H1 (cell line): ENCODE data around the gene SH3PXD2B. TPM values are rescaled to one million over a fixed set of nuclear protein-coding genes. Genes with fewer than 3 reads are reported as not detected.

Experiments used
- CTCF ChIA-PET: fragments of 300-600 bp; sonication (Branson Sonifier 250); formaldehyde crosslinking; loops from one replicate; lab custom pipeline; 2021; ENCODE audit not compliant: partially characterized antibody; lab: Charles Lee
- POLR2A ChIA-PET: fragments of 300-600 bp; sonication (Branson Sonifier 250); formaldehyde crosslinking; loops from one replicate; lab custom pipeline; 2021; ENCODE audit warnings: inconsistent platforms; ENCODE audit not compliant: partially characterized antibody; lab: Charles Lee
- DNase-seq, 2 experiments: peaks; one replicate each; pipeline versions ENCODE4 v3.0.0 to v3.0.0-alpha.2; 2010 to 2022; ENCODE audit warnings: low spot score in 2 of 2, low read depth in 1 of 2, mixed read lengths in 1 of 2
- FAIRE-seq: peaks from 2 replicates; lab custom pipeline; 2011; peaks lifted over from hg19 to GRCh38; lab: Jason Lieb, UNC
- H2AFZ ChIP-seq: 2 replicates; pipeline ENCODE4 v1.8.1; 2012; ENCODE audit warnings: low read length, inconsistent platforms
- H2AK5ac ChIP-seq: 2 replicates; pipeline ENCODE4 v1.6.1; 2013; ENCODE audit warnings: low read depth, low read length
- H2BK120ac ChIP-seq: replicated peaks from 2 replicates; pipeline ENCODE3; 2013; ENCODE audit warnings: low read depth, low read length, inconsistent platforms
- H2BK12ac ChIP-seq: 2 replicates; pipeline ENCODE4 v1.6.1; 2013; ENCODE audit warnings: low read depth, low read length
- H2BK15ac ChIP-seq: 2 replicates; pipeline ENCODE4 v1.6.1; 2013; ENCODE audit warnings: low read length
- H2BK20ac ChIP-seq: 2 replicates; pipeline ENCODE4 v1.6.1; 2013; ENCODE audit warnings: low read length
- H2BK5ac ChIP-seq: 2 replicates; pipeline ENCODE4 v1.6.1; 2013; ENCODE audit warnings: low read depth, low read length
- H3K14ac ChIP-seq: 2 replicates; pipeline ENCODE4 v1.6.1; 2013; ENCODE audit warnings: inconsistent platforms; ENCODE audit not compliant: insufficient read length
- H3K18ac ChIP-seq: 2 replicates; pipeline ENCODE4 v1.6.1; 2013; ENCODE audit warnings: low read length; ENCODE audit errors: extremely low read depth
- H3K23ac ChIP-seq: 2 replicates; pipeline ENCODE4 v1.6.1; 2013; ENCODE audit warnings: inconsistent platforms; ENCODE audit not compliant: insufficient read length
- H3K23me2 ChIP-seq: 2 replicates; pipeline ENCODE4 v1.6.1; 2013; ENCODE audit warnings: low read depth, low read length
- H3K27ac ChIP-seq: 2 replicates; pipeline ENCODE4 v1.6.1; 2011; ENCODE audit warnings: low read depth, low read length, inconsistent platforms
- H3K27me3 ChIP-seq, 4 experiments: replicated peaks in 1 of 4; 1 replicate in 1 of 4; 2 replicates in 3 of 4; pipeline versions ENCODE4 v1.6.1 to v1.8.1; 2011 to 2013; ENCODE audit warnings: low read length in 3 of 4, mild to moderate bottlenecking in 3 of 4, inconsistent platforms in 2 of 4, mixed read lengths in 2 of 4, moderate library complexity in 1 of 4; ENCODE audit not compliant: control insufficient read depth in 3 of 4, insufficient read depth in 3 of 4; ENCODE audit errors: extremely low read depth in 1 of 4
- H3K36me3 ChIP-seq, 4 experiments: 2 replicates each; pipeline versions ENCODE4 v1.6.1 to v1.8.1; 2011 to 2013; ENCODE audit warnings: mild to moderate bottlenecking in 4 of 4, low read length in 3 of 4, moderate library complexity in 2 of 4, control low read depth in 1 of 4, inconsistent platforms in 1 of 4; ENCODE audit not compliant: insufficient read depth in 4 of 4, control insufficient read depth in 2 of 4
- H3K4ac ChIP-seq: replicated peaks from 2 replicates; pipeline ENCODE3; 2013; ENCODE audit warnings: low read length, low read depth, mixed read lengths, inconsistent platforms; ENCODE audit not compliant: insufficient read length
- H3K4me1 ChIP-seq, 4 experiments: replicated peaks in 1 of 4; 1 replicate in 1 of 4; 2 replicates in 3 of 4; pipeline versions ENCODE4 v1.6.1 to v1.8.1; 2011 to 2013; ENCODE audit warnings: low read length in 3 of 4, inconsistent platforms in 2 of 4, mixed read lengths in 1 of 4; ENCODE audit not compliant: insufficient read depth in 4 of 4, control insufficient read depth in 3 of 4
- H3K4me2 ChIP-seq, 2 experiments: 2 replicates each; pipeline versions ENCODE4 v1.6.1 to v1.8.1; 2011 to 2013; ENCODE audit warnings: low read depth in 2 of 2, low read length in 2 of 2, control low read depth in 1 of 2, inconsistent platforms in 1 of 2, mild to moderate bottlenecking in 1 of 2; ENCODE audit not compliant: insufficient read depth in 1 of 2
- H3K4me3 ChIP-seq, 4 experiments: fragments of 200-600, 300-600 bp in 1 of 4; sonication (generic), shearing (Covaris generic), sonication (Bioruptor Twin) in 1 of 4; 2 replicates each; pipeline versions ENCODE4 v1.5.1 to v1.8.1; 2011 to 2016; ENCODE audit warnings: low read length in 4 of 4, low read depth in 3 of 4, control low read depth in 2 of 4, inconsistent platforms in 2 of 4, mild to moderate bottlenecking in 2 of 4, mixed read lengths in 1 of 4, moderate library complexity in 1 of 4; ENCODE audit not compliant: insufficient read depth in 2 of 4; ENCODE audit errors: extremely low read depth in 1 of 4
- H3K56ac ChIP-seq: replicated peaks from 2 replicates; pipeline ENCODE3; 2013; ENCODE audit warnings: low read depth, mild to moderate bottlenecking, mixed read lengths, low read length, inconsistent platforms; ENCODE audit not compliant: insufficient read length
- H3K79me1 ChIP-seq: 2 replicates; pipeline ENCODE4 v1.6.1; 2013; ENCODE audit warnings: low read depth, low read length, control low read depth
- H3K79me2 ChIP-seq, 2 experiments: 2 replicates each; pipeline versions ENCODE4 v1.6.1 to v1.8.1; 2012 to 2013; ENCODE audit warnings: low read length in 2 of 2, mild to moderate bottlenecking in 2 of 2, inconsistent platforms in 1 of 2; ENCODE audit not compliant: insufficient read depth in 2 of 2, control insufficient read depth in 1 of 2
- H3K9ac ChIP-seq, 4 experiments: replicated peaks in 1 of 4; 1 replicate in 1 of 4; 2 replicates in 3 of 4; pipeline versions ENCODE4 v1.6.1 to v1.8.1; 2011 to 2013; ENCODE audit warnings: low read depth in 3 of 4, low read length in 3 of 4, control low read depth in 2 of 4, mild to moderate bottlenecking in 2 of 4, moderate library complexity in 2 of 4, inconsistent platforms in 1 of 4; ENCODE audit errors: extremely low read depth in 1 of 4
- H3K9me3 ChIP-seq, 2 experiments: 2 replicates each; pipeline versions ENCODE4 v1.6.1 to v1.8.1; 2012 to 2013; ENCODE audit warnings: mild to moderate bottlenecking in 2 of 2, moderate library complexity in 2 of 2, control low read depth in 1 of 2, inconsistent platforms in 1 of 2, low read depth in 1 of 2, low read length in 1 of 2, mixed read lengths in 1 of 2; ENCODE audit not compliant: insufficient read depth in 2 of 2
- H4K20me1 ChIP-seq, 2 experiments: replicated peaks in 1 of 2; 2 replicates each; pipeline versions ENCODE3 to v1.8.1; 2011 to 2013; ENCODE audit warnings: inconsistent platforms in 2 of 2, low read length in 2 of 2, mild to moderate bottlenecking in 1 of 2; ENCODE audit not compliant: insufficient read depth in 2 of 2, control insufficient read depth in 1 of 2
- H4K5ac ChIP-seq: 2 replicates; pipeline ENCODE4 v1.6.1; 2013; ENCODE audit warnings: low read length, low read depth, mixed read lengths, inconsistent platforms; ENCODE audit not compliant: insufficient read length
- H4K8ac ChIP-seq: 2 replicates; pipeline ENCODE4 v1.8.0; 2013; ENCODE audit warnings: mild to moderate bottlenecking, moderate library complexity, low read length, inconsistent platforms; ENCODE audit not compliant: insufficient read depth; ENCODE audit errors: extremely low read depth
- H4K91ac ChIP-seq: replicated peaks from 2 replicates; pipeline ENCODE3; 2013; ENCODE audit warnings: low read length, mixed read lengths, inconsistent platforms; ENCODE audit not compliant: insufficient read length
- BRCA1 ChIP-seq: IDR thresholded peaks from 2 replicates; pipeline ENCODE4 v1.6.1; 2012; ENCODE audit warnings: low read depth, low read length, improper control_type of control experiment
- CREB1 ChIP-seq: IDR thresholded peaks from 2 replicates; pipeline ENCODE4 v1.6.1; 2012; ENCODE audit warnings: inconsistent platforms
- EGR1 ChIP-seq: IDR thresholded peaks from 2 replicates; pipeline ENCODE4 v1.6.1; 2011; ENCODE audit warnings: low read depth, low read length, borderline replicate concordance
- GABPA ChIP-seq: IDR thresholded peaks from 2 replicates; pipeline ENCODE4 v1.6.1; 2011; ENCODE audit warnings: mild to moderate bottlenecking, low read length, moderate library complexity, borderline replicate concordance; ENCODE audit not compliant: insufficient read depth
- HDAC6 ChIP-seq: IDR thresholded peaks from one replicate; pipeline ENCODE4 v1.7.1; 2012; ENCODE audit warnings: low read depth, mild to moderate bottlenecking, inconsistent platforms, low read length, moderate library complexity
- RAD21 ChIP-seq, 2 experiments: IDR thresholded peaks in 1 of 2; conservative IDR thresholded peaks in 1 of 2; 2 replicates each; pipeline ENCODE4 v1.6.1; 2011; ENCODE audit warnings: low read depth in 2 of 2, low read length in 2 of 2, improper control_type of control experiment in 1 of 2, inconsistent platforms in 1 of 2, mild to moderate bottlenecking in 1 of 2, moderate library complexity in 1 of 2
- SAP30 ChIP-seq: fragments of 300-600 bp; sonication (generic); IDR thresholded peaks from 2 replicates; pipeline ENCODE4 v1.7.1; 2012; ENCODE audit warnings: low read length, moderate library complexity, mild to moderate bottlenecking, inconsistent platforms; ENCODE audit not compliant: insufficient read depth, insufficient replicate concordance
- SP1 ChIP-seq: IDR thresholded peaks from 2 replicates; pipeline ENCODE4 v1.6.1; 2011; ENCODE audit warnings: low read depth, low read length
- SRF ChIP-seq: IDR thresholded peaks from 2 replicates; pipeline ENCODE4 v1.6.1; 2011; ENCODE audit warnings: mild to moderate bottlenecking, low read depth, low read length, moderate library complexity
- TAF1 ChIP-seq: IDR thresholded peaks from 2 replicates; pipeline ENCODE4 v1.6.1; 2011; ENCODE audit warnings: mild to moderate bottlenecking, low read depth, low read length
- TCF12 ChIP-seq: IDR thresholded peaks from 2 replicates; pipeline ENCODE4 v1.6.1; 2011; ENCODE audit warnings: low read depth, mild to moderate bottlenecking, low read length
- USF2 ChIP-seq: IDR thresholded peaks from 2 replicates; pipeline ENCODE4 v1.6.1; 2011; ENCODE audit warnings: low read length, improper control_type of control experiment
- YY1 ChIP-seq: IDR thresholded peaks from 2 replicates; pipeline ENCODE4 v1.6.1; 2011; ENCODE audit warnings: low read depth, mild to moderate bottlenecking, low read length
- WGBS, 2 experiments: shearing (Covaris generic) in 1 of 2; methylation state at CpG; one replicate each; pipeline versions ENCODE4 v1.1.6 to v1.1.7; 2013 to 2015; ENCODE audit warnings: low lambda C conversion rate in 2 of 2, mixed read lengths in 2 of 2, inconsistent platforms in 1 of 2, low coverage in 1 of 2, missing lambda C conversion rate in 1 of 2; ENCODE audit not compliant: insufficient replicate concordance in 2 of 2, insufficient coverage in 1 of 2, insufficient read length in 1 of 2; ENCODE audit errors: extremely low coverage in 1 of 2, missing lambda C conversion rate in 1 of 2; 5-methylcytosine and 5-hydroxymethylcytosine counted together
- polyA plus RNA-seq, 7 experiments: library from polyadenylated mRNA; depleted of rRNA in 3 of 7; stranded (reverse) in 5 of 7; unstranded in 2 of 7; fragments of >200 nt in 5 of 7; fragments of 200-250 nt in 2 of 7; gene quantifications; 1 replicate in 5 of 7; 2 replicates in 1 of 7; 4 replicates in 1 of 7; pipeline versions ENCODE4 v1.2.1 to v1.2.3, GENCODE V29; 2011 to 2013; ENCODE audit warnings: missing spikeins in 2 of 7, mixed read lengths in 2 of 7
- total RNA-seq: library from RNA; stranded (reverse); fragmentation: NEBNext Ultra II Directional; extraction: Animal tissue kit (Norgen Biotek cat#: 25700); gene quantifications from 2 replicates; pipeline ENCODE4 v1.2.1, GENCODE V29; 2021

Gene SH3PXD2B
- total and polyA plus RNA-seq, 2 of the 8 experiments (the other 6 are each of a cell fraction or from before 2014, with no cell fraction given): 32.9 to 72.9 TPM

DNA sequence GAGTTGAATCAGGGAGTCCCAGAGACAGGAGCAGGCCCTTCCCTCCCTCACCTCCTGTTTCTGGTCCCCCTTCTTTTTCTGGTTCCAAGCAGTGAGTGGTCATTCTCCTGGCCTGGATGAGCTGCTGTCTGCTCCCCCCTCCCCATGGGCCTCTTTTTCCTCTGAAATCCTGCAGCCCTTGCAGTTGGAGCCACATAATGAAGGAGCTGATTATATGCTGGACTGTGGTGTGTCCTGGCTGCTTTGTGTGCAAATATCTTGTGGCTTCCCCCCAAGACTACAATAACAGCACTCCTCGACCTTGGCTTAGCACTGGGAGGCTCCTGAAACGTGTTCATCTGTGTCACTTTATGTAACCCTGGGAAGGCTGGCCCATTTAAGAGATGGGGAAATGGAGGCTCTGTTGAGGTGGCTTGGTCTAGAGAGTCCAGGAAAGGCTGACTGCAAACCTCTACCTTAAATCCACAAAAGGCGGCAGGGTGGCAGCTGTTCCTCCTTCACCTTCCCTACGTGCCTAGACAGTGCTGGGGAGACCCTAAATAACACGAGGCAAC is 69.2 kb downstream of the SH3PXD2B start:
- Histone ChIP-seq H3K27me3 (no peaks in the 10 kb centered on the region), H2AK5ac (no peak overlapping the region), H3K14ac (no peak overlapping the region), H3K79me2 (no peaks in the 10 kb centered on the region), H3K23ac (no peak overlapping the region), H3K27ac (no peak overlapping the region), H2BK20ac (no peak overlapping the region), H3K9ac (no peak overlapping the region), H2BK15ac (no peak overlapping the region), H3K56ac (no peak overlapping the region), H3K4me3 (no peak overlapping the region), H2BK12ac (no peak overlapping the region), H3K79me1 (no peaks in the 10 kb centered on the region; the same call in 1 of the 2 replicates), H4K20me1 (peaks cover 2% of the 10 kb centered on the region in 2 experiments), H3K4ac (no peak overlapping the region), H4K91ac (no peak overlapping the region), H3K9me3 (no peaks in the 10 kb centered on the region), H3K23me2 (no peaks in the 10 kb centered on the region), H4K5ac (no peak overlapping the region), H3K18ac (no peak overlapping the region), H2AFZ (no peak overlapping the region), H2BK120ac (no peak overlapping the region), H3K4me1 (no peaks in the 10 kb centered on the region), H2BK5ac (no peak overlapping the region), H3K36me3 (peaks cover 2 to 50% (median 24%) of the 10 kb centered on the region in 4 experiments; a peak in 6 of 8 replicates), H3K4me2 (no peak overlapping the region), H4K8ac (no peak overlapping the region)
- FAIRE-seq (no peak), DNase-seq (no peak)
- WGBS, 2 experiments: 90% methylated on average over 5 of the region's 5 CpGs; no CpG with 5 or more reads in 1 of the 2 experiments
- ChIA-PET POLR2A (no interaction called here), CTCF (interaction anchor here (0.8 to 2.6 kb wide), 4 partner anchors 15 to 66 kb away, joined by 4 to 7 read pairs (median 5); no protein-coding TSS in a partner anchor)
- TF ChIP-seq CREB1: no peak
- TF ChIP-seq EGR1: no peak
- no peak for TF ChIP-seq SAP30
- TF ChIP-seq HDAC6: no peak
- no peak for TF ChIP-seq SP1
- TF ChIP-seq USF2: no peak
- no peak for TF ChIP-seq YY1
- no peak for TF ChIP-seq TCF12
- TF ChIP-seq RAD21 (IDR thresholded peaks at IDR 0.05 in 1 of 2, conservative IDR thresholded peaks at IDR 0.05 in 1 of 2; ENCODE audit: low read depth in 2 of 2, low read length in 2 of 2): no peak
- no peak for TF ChIP-seq GABPA
- TF ChIP-seq BRCA1: no peak
- TF ChIP-seq TAF1: no peak
- TF ChIP-seq SRF: no peak
